ENCODE measurements around the gene BRF1. TPM values are rescaled to one million over a fixed set of nuclear protein-coding genes. Genes with fewer than 3 reads are reported as not detected.

BRF1 gene
- total RNA-seq, 1 experiment from 2014 or later = 41.2 TPM

DNA sequence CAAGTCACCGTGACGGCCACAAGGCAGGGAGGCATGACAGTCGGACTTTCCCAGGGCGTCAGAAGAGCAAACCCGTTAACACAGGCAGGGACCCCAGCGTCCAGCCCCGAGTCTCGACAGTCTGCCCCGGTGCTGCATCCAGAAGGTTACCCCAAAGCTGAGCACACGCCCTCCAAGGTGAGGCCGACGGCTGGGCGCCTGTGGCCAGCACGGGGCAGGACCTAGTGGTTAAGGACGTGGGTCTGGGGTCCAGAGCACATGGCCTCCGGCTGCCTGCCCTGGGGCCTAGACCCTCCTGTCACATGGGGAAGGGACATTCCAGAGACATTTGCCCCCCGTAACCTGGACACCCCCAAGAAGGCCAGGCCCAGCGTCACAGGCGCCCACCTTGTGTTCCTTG is 82.2 kb downstream of the BRF1 start:
- H3K27me3 ChIP-seq (ENCODE audit: insufficient read depth, low read length) = no peaks in the 10 kb centered on the region
- H3K9me2 ChIP-seq (ENCODE audit: insufficient read depth) = no peaks in the 10 kb centered on the region
- H4K20me1 ChIP-seq (ENCODE audit: insufficient read depth) = no peaks in the 10 kb centered on the region
- ATAC-seq (no peak), DNase-seq (ENCODE audit: low read depth, low spot score) (no peak)
- TF ChIP-seq ATF3 (IDR thresholded peaks at IDR 0.05) (no peak), YY1 (IDR thresholded peaks at IDR 0.05; ENCODE audit: extremely low read depth, insufficient replicate concordance, low read depth, low read length) (no peak), MAX (IDR thresholded peaks at IDR 0.05) (no peak), CEBPB (IDR thresholded peaks at IDR 0.05; ENCODE audit: low read depth) (no peak), JUND (IDR thresholded peaks at IDR 0.05) (no peak), EZH2phosphoT487 (IDR thresholded peaks at IDR 0.05; ENCODE audit: borderline replicate concordance) (no peak), SRF (IDR thresholded peaks at IDR 0.05; ENCODE audit: low read depth) (no peak), EZH2 (IDR thresholded peaks at IDR 0.05) (no peak), CBX3 (IDR thresholded peaks at IDR 0.05; ENCODE audit: low read depth) (no peak), POLR2A (IDR thresholded peaks at IDR 0.05; ENCODE audit: borderline replicate concordance, extremely low read depth, insufficient read depth, insufficient read length) (no peak), RAD21 (IDR thresholded peaks at IDR 0.05; ENCODE audit: low read depth) (no peak), EGR1 (IDR thresholded peaks at IDR 0.05; ENCODE audit: low read depth) (no peak), ELF1 (IDR thresholded peaks at IDR 0.05; ENCODE audit: borderline replicate concordance, low read depth) (no peak)
- TF ChIP-seq, protein P1, sequence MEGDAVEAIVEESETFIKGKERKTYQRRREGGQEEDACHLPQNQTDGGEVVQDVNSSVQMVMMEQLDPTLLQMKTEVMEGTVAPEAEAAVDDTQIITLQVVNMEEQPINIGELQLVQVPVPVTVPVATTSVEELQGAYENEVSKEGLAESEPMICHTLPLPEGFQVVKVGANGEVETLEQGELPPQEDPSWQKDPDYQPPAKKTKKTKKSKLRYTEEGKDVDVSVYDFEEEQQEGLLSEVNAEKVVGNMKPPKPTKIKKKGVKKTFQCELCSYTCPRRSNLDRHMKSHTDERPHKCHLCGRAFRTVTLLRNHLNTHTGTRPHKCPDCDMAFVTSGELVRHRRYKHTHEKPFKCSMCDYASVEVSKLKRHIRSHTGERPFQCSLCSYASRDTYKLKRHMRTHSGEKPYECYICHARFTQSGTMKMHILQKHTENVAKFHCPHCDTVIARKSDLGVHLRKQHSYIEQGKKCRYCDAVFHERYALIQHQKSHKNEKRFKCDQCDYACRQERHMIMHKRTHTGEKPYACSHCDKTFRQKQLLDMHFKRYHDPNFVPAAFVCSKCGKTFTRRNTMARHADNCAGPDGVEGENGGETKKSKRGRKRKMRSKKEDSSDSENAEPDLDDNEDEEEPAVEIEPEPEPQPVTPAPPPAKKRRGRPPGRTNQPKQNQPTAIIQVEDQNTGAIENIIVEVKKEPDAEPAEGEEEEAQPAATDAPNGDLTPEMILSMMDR (IDR thresholded peaks at IDR 0.05 in 2 of 3, conservative IDR thresholded peaks at IDR 0.05 in 1 of 3; ENCODE audit: borderline replicate concordance in 1 of 3, insufficient read depth in 1 of 3, low read depth in 2 of 3, low read length in 2 of 3) = no peak
- ChIA-PET CTCF (no interaction called here), POLR2A (no interaction called here), RAD21 (ENCODE audit: low non-redundant PET in 1 of 2, low total read pairs in 2 of 2, uncharacterized antibody in 2 of 2, unreplicated experiment in 2 of 2) (no interaction called here)
- H3K36me3 ChIP-seq (ENCODE audit: control insufficient read depth in 1 of 2, insufficient read depth in 2 of 2, low read length in 2 of 2) = peaks cover 7 to 9% of the 10 kb centered on the region in 2 experiments; a peak in 3 of 4 replicates
- no TSS peak for BruUV-seq (replicated peaks)
- H2AFZ ChIP-seq (ENCODE audit: low read depth, low read length, poor library complexity, severe bottlenecking) = no peak overlapping the region
- H3K4me3 ChIP-seq (replicated peaks in 1 of 2; ENCODE audit: low read depth in 1 of 2, low read length in 2 of 2) = no peak overlapping the region
- H3K4me1 ChIP-seq (ENCODE audit: control insufficient read depth in 1 of 2, insufficient read depth in 2 of 2, low read length in 2 of 2) = no peaks in the 10 kb centered on the region
- no peaks in the 10 kb centered on the region for H3K79me2 ChIP-seq (ENCODE audit: insufficient read depth, low read length)
- no peak overlapping the region for H3K27ac ChIP-seq (ENCODE audit: low read depth, low read length)
- H3K9me3 ChIP-seq (ENCODE audit: control insufficient read depth in 1 of 2, insufficient read depth in 1 of 2, low read depth in 1 of 2, low read length in 2 of 2) = no peaks in the 10 kb centered on the region
- H3K4me2 ChIP-seq (ENCODE audit: low read length) = no peak overlapping the region
- no peak overlapping the region for H3K9ac ChIP-seq (ENCODE audit: low read length)
- intact Hi-C loops (cut with micrococcal nuclease) = no loop called here

Data from HCT116 (cell line).